ENCODE measurements around the gene MCM5. TPM values are rescaled to one million over a fixed set of nuclear protein-coding genes. Genes with fewer than 3 reads are reported as not detected.

MCM5 gene
- total RNA-seq, 1 experiment from 2014 or later = 112 TPM

GRCh38 chr22:35473971-35474370 lies 74.0 kb downstream of the MCM5 start:
- no peak overlapping the region for H2AFZ ChIP-seq (ENCODE audit: low read length)
- H3K27me3 ChIP-seq (ENCODE audit: low read length) = no peaks in the 10 kb centered on the region
- intact Hi-C loops (cut with micrococcal nuclease) = no loop called here
- H4K20me1 ChIP-seq (ENCODE audit: low read length) = no peaks in the 10 kb centered on the region
- BruUV-seq (replicated peaks) = no TSS peak
- H3F3A ChIP-seq (ENCODE audit: low read length, unreplicated experiment) = no peaks in the 10 kb centered on the region
- H3K4me2 ChIP-seq (ENCODE audit: low read length) = no peak overlapping the region
- H3K27ac ChIP-seq (ENCODE audit: low read length) = no peak overlapping the region
- CTCF ChIA-PET = no interaction called here
- H3K36me3 ChIP-seq (ENCODE audit: low read depth, low read length) = no peaks in the 10 kb centered on the region
- no peaks in the 10 kb centered on the region for H3K9me2 ChIP-seq (replicated peaks; ENCODE audit: low read length)
- peaks cover 6% of the 10 kb centered on the region for H3K4me1 ChIP-seq (ENCODE audit: insufficient read depth, low read length)
- no peak overlapping the region for H3K4me3 ChIP-seq (ENCODE audit: low read length)
- POLR2A ChIA-PET (ENCODE audit: unreplicated experiment) = no interaction called here
- ATAC-seq = no peak
- no peak overlapping the region for H3K9ac ChIP-seq (ENCODE audit: low read length)
- TF ChIP-seq, protein P1, sequence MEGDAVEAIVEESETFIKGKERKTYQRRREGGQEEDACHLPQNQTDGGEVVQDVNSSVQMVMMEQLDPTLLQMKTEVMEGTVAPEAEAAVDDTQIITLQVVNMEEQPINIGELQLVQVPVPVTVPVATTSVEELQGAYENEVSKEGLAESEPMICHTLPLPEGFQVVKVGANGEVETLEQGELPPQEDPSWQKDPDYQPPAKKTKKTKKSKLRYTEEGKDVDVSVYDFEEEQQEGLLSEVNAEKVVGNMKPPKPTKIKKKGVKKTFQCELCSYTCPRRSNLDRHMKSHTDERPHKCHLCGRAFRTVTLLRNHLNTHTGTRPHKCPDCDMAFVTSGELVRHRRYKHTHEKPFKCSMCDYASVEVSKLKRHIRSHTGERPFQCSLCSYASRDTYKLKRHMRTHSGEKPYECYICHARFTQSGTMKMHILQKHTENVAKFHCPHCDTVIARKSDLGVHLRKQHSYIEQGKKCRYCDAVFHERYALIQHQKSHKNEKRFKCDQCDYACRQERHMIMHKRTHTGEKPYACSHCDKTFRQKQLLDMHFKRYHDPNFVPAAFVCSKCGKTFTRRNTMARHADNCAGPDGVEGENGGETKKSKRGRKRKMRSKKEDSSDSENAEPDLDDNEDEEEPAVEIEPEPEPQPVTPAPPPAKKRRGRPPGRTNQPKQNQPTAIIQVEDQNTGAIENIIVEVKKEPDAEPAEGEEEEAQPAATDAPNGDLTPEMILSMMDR (conservative IDR thresholded peaks at IDR 0.05; ENCODE audit: low read depth, low read length) = no peak
- TF ChIP-seq EZH2phosphoT487 (IDR thresholded peaks at IDR 0.05; ENCODE audit: borderline replicate concordance, low read length) = no peak
- TF ChIP-seq EZH2 (IDR thresholded peaks at IDR 0.05; ENCODE audit: low read length, unreplicated experiment) = no peak
- no peaks in the 10 kb centered on the region for H3K79me2 ChIP-seq (ENCODE audit: low read length)
- H3K9me3 ChIP-seq (ENCODE audit: low read length) = no peaks in the 10 kb centered on the region
- no peak for DNase-seq

Other genes with a start within 250 kb of the MCM5 start
- 12.9 and 18.1 TPM in 2 replicates for gene HMGXB4, start 142.6 kb upstream of the MCM5 start, total RNA-seq (2014; rRNA removed)
- gene TOM1, start 100.2 kb upstream of the MCM5 start, total RNA-seq (2014; rRNA removed) = 17.5 and 19.0 TPM in 2 replicates
- gene HMOX1, start 19.0 kb upstream of the MCM5 start, total RNA-seq (2014; rRNA removed) = 14.5 and 16.5 TPM in 2 replicates
- gene RASD2, start 140.7 kb downstream of the MCM5 start, total RNA-seq (2014; rRNA removed) = 0.07 and 0.46 TPM in 2 replicates
- 14.6 and 21.6 TPM in 2 replicates for gene MB, start 217.2 kb downstream of the MCM5 start, total RNA-seq (2014; rRNA removed)
- gene APOL6, start 248.3 kb downstream of the MCM5 start, total RNA-seq (2014; rRNA removed) = 6.7 and 8.2 TPM in 2 replicates

Data from PC-3 (cell line).